Measurements from ENCODE around the gene SRRM1. TPM values are rescaled to one million over a fixed set of nuclear protein-coding genes. Genes with fewer than 3 reads are reported as not detected.

The SRRM1 gene
- total and polyA plus RNA-seq, 2 of the 8 experiments (the other 6 are each of a cell fraction or from before 2014, with no cell fraction given): 77.1 to 255 TPM

GRCh38 chr1:24657781-24658180, 14.7 kb downstream of the SRRM1 start (continued):
- TF ChIP-seq, protein P1, sequence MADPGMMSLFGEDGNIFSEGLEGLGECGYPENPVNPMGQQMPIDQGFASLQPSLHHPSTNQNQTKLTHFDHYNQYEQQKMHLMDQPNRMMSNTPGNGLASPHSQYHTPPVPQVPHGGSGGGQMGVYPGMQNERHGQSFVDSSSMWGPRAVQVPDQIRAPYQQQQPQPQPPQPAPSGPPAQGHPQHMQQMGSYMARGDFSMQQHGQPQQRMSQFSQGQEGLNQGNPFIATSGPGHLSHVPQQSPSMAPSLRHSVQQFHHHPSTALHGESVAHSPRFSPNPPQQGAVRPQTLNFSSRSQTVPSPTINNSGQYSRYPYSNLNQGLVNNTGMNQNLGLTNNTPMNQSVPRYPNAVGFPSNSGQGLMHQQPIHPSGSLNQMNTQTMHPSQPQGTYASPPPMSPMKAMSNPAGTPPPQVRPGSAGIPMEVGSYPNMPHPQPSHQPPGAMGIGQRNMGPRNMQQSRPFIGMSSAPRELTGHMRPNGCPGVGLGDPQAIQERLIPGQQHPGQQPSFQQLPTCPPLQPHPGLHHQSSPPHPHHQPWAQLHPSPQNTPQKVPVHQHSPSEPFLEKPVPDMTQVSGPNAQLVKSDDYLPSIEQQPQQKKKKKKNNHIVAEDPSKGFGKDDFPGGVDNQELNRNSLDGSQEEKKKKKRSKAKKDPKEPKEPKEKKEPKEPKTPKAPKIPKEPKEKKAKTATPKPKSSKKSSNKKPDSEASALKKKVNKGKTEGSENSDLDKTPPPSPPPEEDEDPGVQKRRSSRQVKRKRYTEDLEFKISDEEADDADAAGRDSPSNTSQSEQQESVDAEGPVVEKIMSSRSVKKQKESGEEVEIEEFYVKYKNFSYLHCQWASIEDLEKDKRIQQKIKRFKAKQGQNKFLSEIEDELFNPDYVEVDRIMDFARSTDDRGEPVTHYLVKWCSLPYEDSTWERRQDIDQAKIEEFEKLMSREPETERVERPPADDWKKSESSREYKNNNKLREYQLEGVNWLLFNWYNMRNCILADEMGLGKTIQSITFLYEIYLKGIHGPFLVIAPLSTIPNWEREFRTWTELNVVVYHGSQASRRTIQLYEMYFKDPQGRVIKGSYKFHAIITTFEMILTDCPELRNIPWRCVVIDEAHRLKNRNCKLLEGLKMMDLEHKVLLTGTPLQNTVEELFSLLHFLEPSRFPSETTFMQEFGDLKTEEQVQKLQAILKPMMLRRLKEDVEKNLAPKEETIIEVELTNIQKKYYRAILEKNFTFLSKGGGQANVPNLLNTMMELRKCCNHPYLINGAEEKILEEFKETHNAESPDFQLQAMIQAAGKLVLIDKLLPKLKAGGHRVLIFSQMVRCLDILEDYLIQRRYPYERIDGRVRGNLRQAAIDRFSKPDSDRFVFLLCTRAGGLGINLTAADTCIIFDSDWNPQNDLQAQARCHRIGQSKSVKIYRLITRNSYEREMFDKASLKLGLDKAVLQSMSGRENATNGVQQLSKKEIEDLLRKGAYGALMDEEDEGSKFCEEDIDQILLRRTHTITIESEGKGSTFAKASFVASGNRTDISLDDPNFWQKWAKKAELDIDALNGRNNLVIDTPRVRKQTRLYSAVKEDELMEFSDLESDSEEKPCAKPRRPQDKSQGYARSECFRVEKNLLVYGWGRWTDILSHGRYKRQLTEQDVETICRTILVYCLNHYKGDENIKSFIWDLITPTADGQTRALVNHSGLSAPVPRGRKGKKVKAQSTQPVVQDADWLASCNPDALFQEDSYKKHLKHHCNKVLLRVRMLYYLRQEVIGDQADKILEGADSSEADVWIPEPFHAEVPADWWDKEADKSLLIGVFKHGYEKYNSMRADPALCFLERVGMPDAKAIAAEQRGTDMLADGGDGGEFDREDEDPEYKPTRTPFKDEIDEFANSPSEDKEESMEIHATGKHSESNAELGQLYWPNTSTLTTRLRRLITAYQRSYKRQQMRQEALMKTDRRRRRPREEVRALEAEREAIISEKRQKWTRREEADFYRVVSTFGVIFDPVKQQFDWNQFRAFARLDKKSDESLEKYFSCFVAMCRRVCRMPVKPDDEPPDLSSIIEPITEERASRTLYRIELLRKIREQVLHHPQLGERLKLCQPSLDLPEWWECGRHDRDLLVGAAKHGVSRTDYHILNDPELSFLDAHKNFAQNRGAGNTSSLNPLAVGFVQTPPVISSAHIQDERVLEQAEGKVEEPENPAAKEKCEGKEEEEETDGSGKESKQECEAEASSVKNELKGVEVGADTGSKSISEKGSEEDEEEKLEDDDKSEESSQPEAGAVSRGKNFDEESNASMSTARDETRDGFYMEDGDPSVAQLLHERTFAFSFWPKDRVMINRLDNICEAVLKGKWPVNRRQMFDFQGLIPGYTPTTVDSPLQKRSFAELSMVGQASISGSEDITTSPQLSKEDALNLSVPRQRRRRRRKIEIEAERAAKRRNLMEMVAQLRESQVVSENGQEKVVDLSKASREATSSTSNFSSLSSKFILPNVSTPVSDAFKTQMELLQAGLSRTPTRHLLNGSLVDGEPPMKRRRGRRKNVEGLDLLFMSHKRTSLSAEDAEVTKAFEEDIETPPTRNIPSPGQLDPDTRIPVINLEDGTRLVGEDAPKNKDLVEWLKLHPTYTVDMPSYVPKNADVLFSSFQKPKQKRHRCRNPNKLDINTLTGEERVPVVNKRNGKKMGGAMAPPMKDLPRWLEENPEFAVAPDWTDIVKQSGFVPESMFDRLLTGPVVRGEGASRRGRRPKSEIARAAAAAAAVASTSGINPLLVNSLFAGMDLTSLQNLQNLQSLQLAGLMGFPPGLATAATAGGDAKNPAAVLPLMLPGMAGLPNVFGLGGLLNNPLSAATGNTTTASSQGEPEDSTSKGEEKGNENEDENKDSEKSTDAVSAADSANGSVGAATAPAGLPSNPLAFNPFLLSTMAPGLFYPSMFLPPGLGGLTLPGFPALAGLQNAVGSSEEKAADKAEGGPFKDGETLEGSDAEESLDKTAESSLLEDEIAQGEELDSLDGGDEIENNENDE (IDR thresholded peaks at IDR 0.05; ENCODE audit: insufficient replicate concordance, low read length): no peak
- TF ChIP-seq, protein P2, sequence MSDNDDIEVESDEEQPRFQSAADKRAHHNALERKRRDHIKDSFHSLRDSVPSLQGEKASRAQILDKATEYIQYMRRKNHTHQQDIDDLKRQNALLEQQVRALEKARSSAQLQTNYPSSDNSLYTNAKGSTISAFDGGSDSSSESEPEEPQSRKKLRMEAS (IDR thresholded peaks at IDR 0.05): no peak
- TF ChIP-seq ZNF274 (IDR thresholded peaks at IDR 0.05; ENCODE audit: borderline replicate concordance, extremely low read depth, low read length) (no peak), SIRT6 (IDR thresholded peaks at IDR 0.05; ENCODE audit: low read length) (no peak), CEBPB (IDR thresholded peaks at IDR 0.05; ENCODE audit: low read depth, low read length) (no peak)

Measured in H1 (cell line).